Liver (tissue), 9 donors: Measurements from ENCODE around the gene FBXW11. TPM values are rescaled to one million over a fixed set of nuclear protein-coding genes. Genes with fewer than 3 reads are reported as not detected.

Experiments used
- DNase-seq: peaks from one replicate; pipeline ENCODE4 v3.0.0-alpha.2; 2017; ENCODE audit warnings: low spot score
- H3K27ac ChIP-seq, 2 donors: one replicate each; pipeline ENCODE4 v1.7.0; 2013; ENCODE audit warnings: inconsistent platforms in 2 of 2, low read length in 2 of 2, control low read depth in 1 of 2, low read depth in 1 of 2, mild to moderate bottlenecking in 1 of 2
- H3K27me3 ChIP-seq, 4 donors: one replicate each; pipeline versions ENCODE4 v1.6.1 to v1.7.0; 2013; ENCODE audit warnings: low read length in 3 of 4, inconsistent platforms in 1 of 4, mild to moderate bottlenecking in 1 of 4, moderate library complexity in 1 of 4; ENCODE audit not compliant: control insufficient read depth in 4 of 4, insufficient read depth in 4 of 4
- H3K36me3 ChIP-seq, 4 donors: one replicate each; pipeline versions ENCODE4 v1.6.1 to v1.7.0; 2013; ENCODE audit warnings: low read length in 3 of 4, mild to moderate bottlenecking in 3 of 4, low read depth in 1 of 4, moderate library complexity in 1 of 4; ENCODE audit not compliant: control insufficient read depth in 4 of 4, insufficient read depth in 3 of 4
- H3K4me1 ChIP-seq, 4 donors: one replicate each; pipeline versions ENCODE4 v1.6.1 to v1.7.0; 2013; ENCODE audit warnings: low read length in 3 of 4, mild to moderate bottlenecking in 3 of 4, moderate library complexity in 1 of 4; ENCODE audit not compliant: control insufficient read depth in 4 of 4, insufficient read depth in 4 of 4
- H3K4me3 ChIP-seq, 3 donors: one replicate each; pipeline versions ENCODE4 v1.6.1 to v1.7.0; 2013; ENCODE audit warnings: low read length in 3 of 3, control low read depth in 1 of 3, low read depth in 1 of 3, mild to moderate bottlenecking in 1 of 3
- H3K9ac ChIP-seq, 2 donors: one replicate each; pipeline ENCODE4 v1.7.0; 2013; ENCODE audit warnings: low read length in 2 of 2, mild to moderate bottlenecking in 2 of 2, moderate library complexity in 2 of 2, control low read depth in 1 of 2, low read depth in 1 of 2
- H3K9me3 ChIP-seq, 4 donors: one replicate each; pipeline versions ENCODE4 v1.6.1 to v1.7.0; 2013; ENCODE audit warnings: low read length in 3 of 4; ENCODE audit not compliant: control insufficient read depth in 4 of 4
- EGR1 ChIP-seq, 2 donors: IDR thresholded peaks; 2 replicates each; pipeline ENCODE4 v1.6.1; 2016 to 2018; ENCODE audit warnings: antibody characterized with exemption in 2 of 2, low read depth in 2 of 2
- FOXA1 ChIP-seq: IDR thresholded peaks from 2 replicates; pipeline ENCODE4 v1.6.1; 2016; ENCODE audit warnings: antibody characterized with exemption
- FOXA2 ChIP-seq: IDR thresholded peaks from 2 replicates; pipeline ENCODE4 v1.6.1; 2016; ENCODE audit warnings: antibody characterized with exemption
- GABPA ChIP-seq, 2 donors: IDR thresholded peaks in 1 of 2; conservative IDR thresholded peaks in 1 of 2; 2 replicates each; pipeline ENCODE4 v1.6.1; 2016; ENCODE audit warnings: antibody characterized with exemption in 2 of 2, mild to moderate bottlenecking in 1 of 2, moderate library complexity in 1 of 2
- HNF4A ChIP-seq, 2 donors: conservative IDR thresholded peaks; 2 replicates each; pipeline ENCODE4 v1.6.1; 2016; ENCODE audit warnings: antibody characterized with exemption in 2 of 2, mild to moderate bottlenecking in 2 of 2
- JUND ChIP-seq, 2 donors: IDR thresholded peaks; 2 replicates each; pipeline ENCODE4 v1.6.1; 2016; ENCODE audit warnings: antibody characterized with exemption in 2 of 2
- NR2F2 ChIP-seq: IDR thresholded peaks from 2 replicates; pipeline ENCODE4 v1.6.1; 2016; ENCODE audit warnings: antibody characterized with exemption
- RAD21 ChIP-seq, 2 donors: IDR thresholded peaks; 2 replicates each; pipeline ENCODE4 v1.6.1; 2016; ENCODE audit warnings: antibody characterized with exemption in 2 of 2, mild to moderate bottlenecking in 2 of 2
- SP1 ChIP-seq: IDR thresholded peaks from 2 replicates; pipeline ENCODE4 v1.6.1; 2018; ENCODE audit warnings: antibody characterized with exemption, mild to moderate bottlenecking
- WGBS: extraction: QIAGEN DNeasy Blood & Tissue Kit; methylation state at CpG from one replicate; pipeline ENCODE4 v1.1.7; 2013; 5-methylcytosine and 5-hydroxymethylcytosine counted together
- polyA plus RNA-seq, 2 donors: library from polyadenylated mRNA; stranded (reverse) in 1 of 2; unstranded in 1 of 2; fragments of 200-250 nt in 1 of 2; fragments of >200 nt in 1 of 2; fragmentation: Nextera tagmentation in 1 of 2; extraction: Ambion mirVana in 1 of 2; gene quantifications; one replicate each; pipeline versions ENCODE4 v1.2.1 to v1.2.3, GENCODE V29; 2013 to 2015
- total RNA-seq, 2 donors: library from RNA; depleted of rRNA; stranded (reverse); fragments of >200 nt; gene quantifications; one replicate each; pipeline ENCODE4 v1.2.3, GENCODE V29; 2014
- TF ChIP-seq, protein P1 (sequence below): IDR thresholded peaks from 2 replicates; pipeline ENCODE4 v1.6.1; 2016; ENCODE audit warnings: antibody characterized with exemption
- TF ChIP-seq, protein P2 (sequence below): IDR thresholded peaks from 2 replicates; pipeline ENCODE4 v1.6.1; 2016; ENCODE audit warnings: antibody characterized with exemption
- TF ChIP-seq, protein P3 (sequence below): fragments of 150-350 bp; IDR thresholded peaks from 2 replicates; pipeline ENCODE4 v1.5.1; 2017; ENCODE audit warnings: improper control_type of control experiment, low read depth, low read length; ENCODE audit not compliant: missing input control
- TF ChIP-seq, protein P4 (sequence below): IDR thresholded peaks from 2 replicates; pipeline ENCODE4 v1.6.1; 2016; ENCODE audit warnings: antibody characterized with exemption
- TF ChIP-seq, protein P5 (sequence below): IDR thresholded peaks from 2 replicates; pipeline ENCODE4 v1.6.1; 2016; ENCODE audit warnings: antibody characterized with exemption, mild to moderate bottlenecking
- donor health status: healthy.
- donor health status: healthy.
- donor health status: healthy.
- donor health status: healthy.
- donor health status: healthy.

FBXW11 gene
- total and polyA plus RNA-seq, 4 donors, result 11.2 to 37.5 (median 22.0) TPM

DNA sequence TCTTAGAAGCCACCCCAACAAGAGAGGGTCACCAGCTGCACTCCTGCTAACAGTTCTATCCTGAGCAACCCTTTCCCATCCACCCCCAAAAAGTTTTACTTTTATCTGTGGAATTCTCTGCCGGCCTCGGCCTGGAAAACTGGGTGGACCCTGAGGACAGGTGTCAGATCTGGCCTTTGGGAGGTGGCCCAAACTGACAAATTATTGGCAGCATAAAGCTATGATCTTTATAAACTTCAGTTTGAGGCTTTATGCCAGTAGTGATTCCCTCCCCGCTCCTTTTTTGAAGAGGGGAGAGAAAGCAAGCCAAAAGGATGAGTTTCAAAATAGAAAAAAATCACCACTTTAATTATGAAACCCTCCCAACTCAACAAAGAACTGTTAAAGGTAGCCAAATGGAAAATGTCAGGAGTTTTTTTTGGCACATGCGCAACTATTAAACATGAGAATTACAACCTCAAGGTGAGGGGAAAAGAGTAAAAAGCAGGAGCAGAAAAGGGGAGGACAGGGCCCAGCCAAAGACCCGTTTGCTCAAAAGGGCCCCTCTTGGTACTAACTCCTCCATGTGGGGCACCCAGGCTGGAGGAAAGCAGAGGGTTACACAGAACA, 49.4 kb downstream of the FBXW11 start:
- Histone ChIP-seq H3K36me3 (no peaks in the 10 kb centered on the region), H3K4me1 (peaks cover 16 to 30% (median 28%) of the 10 kb centered on the region in 4 donors), H3K27me3 (no peaks in the 10 kb centered on the region), H3K4me3 (no peak overlapping the region), H3K9me3 (no peaks in the 10 kb centered on the region), H3K9ac (no peak overlapping the region), H3K27ac (peak overlapping the region in 1 of 2 donors; percentile 5)
- no peak for TF ChIP-seq NR2F2
- TF ChIP-seq RAD21 (IDR thresholded peaks at IDR 0.05), result no peak
- no peak for TF ChIP-seq JUND (IDR thresholded peaks at IDR 0.05)
- TF ChIP-seq, protein P1, sequence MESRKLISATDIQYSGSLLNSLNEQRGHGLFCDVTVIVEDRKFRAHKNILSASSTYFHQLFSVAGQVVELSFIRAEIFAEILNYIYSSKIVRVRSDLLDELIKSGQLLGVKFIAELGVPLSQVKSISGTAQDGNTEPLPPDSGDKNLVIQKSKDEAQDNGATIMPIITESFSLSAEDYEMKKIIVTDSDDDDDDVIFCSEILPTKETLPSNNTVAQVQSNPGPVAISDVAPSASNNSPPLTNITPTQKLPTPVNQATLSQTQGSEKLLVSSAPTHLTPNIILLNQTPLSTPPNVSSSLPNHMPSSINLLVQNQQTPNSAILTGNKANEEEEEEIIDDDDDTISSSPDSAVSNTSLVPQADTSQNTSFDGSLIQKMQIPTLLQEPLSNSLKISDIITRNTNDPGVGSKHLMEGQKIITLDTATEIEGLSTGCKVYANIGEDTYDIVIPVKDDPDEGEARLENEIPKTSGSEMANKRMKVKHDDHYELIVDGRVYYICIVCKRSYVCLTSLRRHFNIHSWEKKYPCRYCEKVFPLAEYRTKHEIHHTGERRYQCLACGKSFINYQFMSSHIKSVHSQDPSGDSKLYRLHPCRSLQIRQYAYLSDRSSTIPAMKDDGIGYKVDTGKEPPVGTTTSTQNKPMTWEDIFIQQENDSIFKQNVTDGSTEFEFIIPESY, result no peak
- TF ChIP-seq, protein P2, sequence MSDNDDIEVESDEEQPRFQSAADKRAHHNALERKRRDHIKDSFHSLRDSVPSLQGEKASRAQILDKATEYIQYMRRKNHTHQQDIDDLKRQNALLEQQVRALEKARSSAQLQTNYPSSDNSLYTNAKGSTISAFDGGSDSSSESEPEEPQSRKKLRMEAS, result no peak
- TF ChIP-seq FOXA2, result no peak
- no peak for TF ChIP-seq GABPA (IDR thresholded peaks at IDR 0.05 in 1 of 2, conservative IDR thresholded peaks at IDR 0.05 in 1 of 2)
- TF ChIP-seq, protein P3, sequence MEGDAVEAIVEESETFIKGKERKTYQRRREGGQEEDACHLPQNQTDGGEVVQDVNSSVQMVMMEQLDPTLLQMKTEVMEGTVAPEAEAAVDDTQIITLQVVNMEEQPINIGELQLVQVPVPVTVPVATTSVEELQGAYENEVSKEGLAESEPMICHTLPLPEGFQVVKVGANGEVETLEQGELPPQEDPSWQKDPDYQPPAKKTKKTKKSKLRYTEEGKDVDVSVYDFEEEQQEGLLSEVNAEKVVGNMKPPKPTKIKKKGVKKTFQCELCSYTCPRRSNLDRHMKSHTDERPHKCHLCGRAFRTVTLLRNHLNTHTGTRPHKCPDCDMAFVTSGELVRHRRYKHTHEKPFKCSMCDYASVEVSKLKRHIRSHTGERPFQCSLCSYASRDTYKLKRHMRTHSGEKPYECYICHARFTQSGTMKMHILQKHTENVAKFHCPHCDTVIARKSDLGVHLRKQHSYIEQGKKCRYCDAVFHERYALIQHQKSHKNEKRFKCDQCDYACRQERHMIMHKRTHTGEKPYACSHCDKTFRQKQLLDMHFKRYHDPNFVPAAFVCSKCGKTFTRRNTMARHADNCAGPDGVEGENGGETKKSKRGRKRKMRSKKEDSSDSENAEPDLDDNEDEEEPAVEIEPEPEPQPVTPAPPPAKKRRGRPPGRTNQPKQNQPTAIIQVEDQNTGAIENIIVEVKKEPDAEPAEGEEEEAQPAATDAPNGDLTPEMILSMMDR, result no peak
- 45% methylated on average over 5 of the region's 5 CpGs for WGBS
- no peak for DNase-seq

DNA sequence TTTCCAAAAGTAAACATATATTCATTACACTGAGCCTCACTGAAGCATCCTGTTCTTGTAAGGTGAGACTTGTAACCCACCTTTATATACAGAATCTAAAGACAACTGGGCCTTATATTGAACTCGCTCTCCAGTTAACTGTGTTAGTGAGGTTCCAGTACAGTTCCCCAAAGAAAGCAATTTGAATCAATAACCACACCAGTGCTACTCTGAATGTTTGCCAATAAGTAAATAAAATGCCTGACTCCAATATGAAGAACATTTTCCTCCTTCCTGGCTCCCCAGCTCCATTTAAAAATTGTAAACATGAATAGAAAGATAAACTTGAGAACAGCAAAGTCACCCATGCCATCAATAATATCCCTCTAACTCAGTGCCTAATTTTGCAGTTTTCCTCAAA, 50.1 kb downstream of the FBXW11 start:
- DNase-seq, result no peak
- H3K9me3 ChIP-seq, result no peaks in the 10 kb centered on the region
- no peak overlapping the region for H3K9ac ChIP-seq
- TF ChIP-seq FOXA2 (no peak), GABPA (IDR thresholded peaks at IDR 0.05 in 1 of 2, conservative IDR thresholded peaks at IDR 0.05 in 1 of 2) (no peak), SP1 (no peak), FOXA1 (no peak), HNF4A (conservative IDR thresholded peaks at IDR 0.05) (no peak), EGR1 (IDR thresholded peaks at IDR 0.05; ENCODE audit: low read depth in 2 of 2) (no peak), JUND (IDR thresholded peaks at IDR 0.05) (no peak)
- TF ChIP-seq, protein P3, result no peak
- TF ChIP-seq, protein P4, sequence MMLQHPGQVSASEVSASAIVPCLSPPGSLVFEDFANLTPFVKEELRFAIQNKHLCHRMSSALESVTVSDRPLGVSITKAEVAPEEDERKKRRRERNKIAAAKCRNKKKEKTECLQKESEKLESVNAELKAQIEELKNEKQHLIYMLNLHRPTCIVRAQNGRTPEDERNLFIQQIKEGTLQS, result no peak
- TF ChIP-seq, protein P1, result no peak
- TF ChIP-seq, protein P5, sequence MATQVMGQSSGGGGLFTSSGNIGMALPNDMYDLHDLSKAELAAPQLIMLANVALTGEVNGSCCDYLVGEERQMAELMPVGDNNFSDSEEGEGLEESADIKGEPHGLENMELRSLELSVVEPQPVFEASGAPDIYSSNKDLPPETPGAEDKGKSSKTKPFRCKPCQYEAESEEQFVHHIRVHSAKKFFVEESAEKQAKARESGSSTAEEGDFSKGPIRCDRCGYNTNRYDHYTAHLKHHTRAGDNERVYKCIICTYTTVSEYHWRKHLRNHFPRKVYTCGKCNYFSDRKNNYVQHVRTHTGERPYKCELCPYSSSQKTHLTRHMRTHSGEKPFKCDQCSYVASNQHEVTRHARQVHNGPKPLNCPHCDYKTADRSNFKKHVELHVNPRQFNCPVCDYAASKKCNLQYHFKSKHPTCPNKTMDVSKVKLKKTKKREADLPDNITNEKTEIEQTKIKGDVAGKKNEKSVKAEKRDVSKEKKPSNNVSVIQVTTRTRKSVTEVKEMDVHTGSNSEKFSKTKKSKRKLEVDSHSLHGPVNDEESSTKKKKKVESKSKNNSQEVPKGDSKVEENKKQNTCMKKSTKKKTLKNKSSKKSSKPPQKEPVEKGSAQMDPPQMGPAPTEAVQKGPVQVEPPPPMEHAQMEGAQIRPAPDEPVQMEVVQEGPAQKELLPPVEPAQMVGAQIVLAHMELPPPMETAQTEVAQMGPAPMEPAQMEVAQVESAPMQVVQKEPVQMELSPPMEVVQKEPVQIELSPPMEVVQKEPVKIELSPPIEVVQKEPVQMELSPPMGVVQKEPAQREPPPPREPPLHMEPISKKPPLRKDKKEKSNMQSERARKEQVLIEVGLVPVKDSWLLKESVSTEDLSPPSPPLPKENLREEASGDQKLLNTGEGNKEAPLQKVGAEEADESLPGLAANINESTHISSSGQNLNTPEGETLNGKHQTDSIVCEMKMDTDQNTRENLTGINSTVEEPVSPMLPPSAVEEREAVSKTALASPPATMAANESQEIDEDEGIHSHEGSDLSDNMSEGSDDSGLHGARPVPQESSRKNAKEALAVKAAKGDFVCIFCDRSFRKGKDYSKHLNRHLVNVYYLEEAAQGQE, result no peak
- H3K27ac ChIP-seq, result peak overlapping the region in 1 of 2 donors; percentile 5
- H3K4me3 ChIP-seq, result no peak overlapping the region
- no peaks in the 10 kb centered on the region for H3K36me3 ChIP-seq
- WGBS, result 55% methylated on average over 1 of the region's 1 CpG
- H3K27me3 ChIP-seq, result no peaks in the 10 kb centered on the region
- H3K4me1 ChIP-seq, result peaks cover 16 to 30% (median 28%) of the 10 kb centered on the region in 4 donors
